GM13976 (cell line): ENCODE measurements around the gene TSPAN4.

Experiments used
- DNase-seq: peaks from one replicate; pipeline ENCODE4 v3.0.0; 2012; ENCODE audit warnings: low spot score
- CTCF ChIP-seq: IDR thresholded peaks from 2 replicates; pipeline ENCODE4 v1.5.1; 2012; ENCODE audit warnings: borderline replicate concordance, mild to moderate bottlenecking; ENCODE audit not compliant: insufficient read depth; ENCODE audit errors: extremely low read depth, missing control alignments, control extremely low read depth
- in situ Hi-C: fragments of 300-500 bp; cut with MboI; formaldehyde crosslinking; loops from one replicate; pipeline ENCODE4 v1.12.0; 2022; ENCODE audit warnings: low sequenced_read_pairs, mixed read lengths, inconsistent platforms; ENCODE audit not compliant: unreplicated experiment

The TSPAN4 gene

GRCh38 chr11:873706-874105 lies 31.1 kb downstream of the TSPAN4 start:
- in situ Hi-C loops = no loop called here
- TF ChIP-seq CTCF = no peak
- no peak for DNase-seq

GRCh38 chr11:875203-875602 lies 32.6 kb downstream of the TSPAN4 start:
- in situ Hi-C loops = no loop called here
- no peak for TF ChIP-seq CTCF
- no peak for DNase-seq

- TF ChIP-seq CTCF = no peak
- in situ Hi-C loops = no loop called here
- DNase-seq = no peak
These were observed 33.2 kb downstream of the TSPAN4 start for GRCh38 chr11:875769-876301.

DNA sequence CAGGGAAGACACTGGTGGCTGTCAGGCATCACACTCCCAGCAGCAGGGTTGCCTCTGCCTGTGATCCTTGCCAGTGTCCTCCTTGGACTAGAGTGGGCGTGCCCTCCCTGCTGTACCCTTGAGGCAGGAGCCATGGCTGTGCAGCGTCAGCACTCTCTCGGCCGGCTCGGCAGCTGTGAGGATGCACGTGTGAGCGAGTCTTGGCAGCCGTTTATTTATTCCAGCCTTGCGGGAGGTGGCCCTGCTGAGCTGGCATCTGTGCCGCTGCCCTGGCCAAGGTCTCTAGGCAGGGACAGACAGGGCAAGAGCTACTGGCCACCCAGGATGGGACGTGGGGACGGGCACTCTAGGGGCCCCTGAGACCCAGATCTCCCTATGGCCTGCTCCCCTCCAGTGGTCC lies 33.9 kb downstream of the TSPAN4 start:
- DNase-seq = no peak
- no peak for TF ChIP-seq CTCF
- in situ Hi-C loops = no loop called here

GRCh38 chr11:877565-877964 lies 34.9 kb downstream of the TSPAN4 start:
- no peak for DNase-seq
- in situ Hi-C loops = no loop called here
- TF ChIP-seq CTCF = no peak

- TF ChIP-seq CTCF = no peak
- in situ Hi-C loops = no loop called here
- DNase-seq = no peak
These were observed 37.8 kb downstream of the TSPAN4 start for GRCh38 chr11:880447-880846.

DNA sequence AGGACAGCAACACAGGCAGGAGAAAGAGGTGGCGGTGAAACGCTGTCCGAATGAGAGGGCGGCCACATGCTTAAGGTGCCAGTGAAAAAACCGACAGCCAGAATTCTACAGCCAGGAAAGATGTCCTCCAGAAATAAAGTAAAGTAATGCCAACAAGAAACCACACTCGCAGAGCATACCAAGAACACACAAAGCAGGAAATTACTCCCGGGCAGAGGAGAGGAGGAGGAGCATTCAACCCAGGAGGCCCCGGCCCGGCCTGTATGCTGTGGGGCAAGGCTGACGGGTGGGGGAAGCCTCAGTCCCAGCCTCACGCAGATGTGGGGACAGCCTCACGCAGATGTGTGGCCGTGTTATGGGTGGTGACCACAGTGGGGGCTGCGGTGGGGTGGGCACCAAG lies 39.9 kb downstream of the TSPAN4 start:
- TF ChIP-seq CTCF = no peak
- in situ Hi-C loops = no loop called here
- no peak for DNase-seq
